ENCODE results near the gene CUL1. TPM values are rescaled to one million over a fixed set of nuclear protein-coding genes. Genes with fewer than 3 reads are reported as not detected.

Gene CUL1
- total RNA-seq, 1 experiment from 2014 or later, result 53.1 TPM

GRCh38 chr7:148727501-148728278 lies 29.0 kb downstream of the CUL1 start:
- H3K9me2 ChIP-seq (ENCODE audit: insufficient read depth), result no peaks in the 10 kb centered on the region
- no peak overlapping the region for H3K4me3 ChIP-seq (replicated peaks in 1 of 2; ENCODE audit: low read depth in 1 of 2, low read length in 2 of 2)
- H3K9ac ChIP-seq (ENCODE audit: low read length), result no peak overlapping the region
- TF ChIP-seq CEBPB (IDR thresholded peaks at IDR 0.05; ENCODE audit: low read depth), result no peak
- no peak for TF ChIP-seq ZBTB33 (IDR thresholded peaks at IDR 0.05; ENCODE audit: extremely low read depth, insufficient replicate concordance, low read length)
- TF ChIP-seq POLR2A (IDR thresholded peaks at IDR 0.05; ENCODE audit: borderline replicate concordance, extremely low read depth, insufficient read depth, insufficient read length), result no peak
- TF ChIP-seq YY1 (IDR thresholded peaks at IDR 0.05; ENCODE audit: extremely low read depth, insufficient replicate concordance, low read depth, low read length), result no peak
- TF ChIP-seq ATF3 (IDR thresholded peaks at IDR 0.05), result no peak
- ChIA-PET RAD21 (ENCODE audit: low non-redundant PET in 1 of 2, low total read pairs in 2 of 2, uncharacterized antibody in 2 of 2, unreplicated experiment in 2 of 2) (no interaction called here), CTCF (no interaction called here), POLR2A (no interaction called here)
- no peak for ATAC-seq
- H3K9me3 ChIP-seq (ENCODE audit: control insufficient read depth in 1 of 2, insufficient read depth in 1 of 2, low read depth in 1 of 2, low read length in 2 of 2), result no peaks in the 10 kb centered on the region
- peaks cover 99% of the 10 kb centered on the region for H3K79me2 ChIP-seq (ENCODE audit: insufficient read depth, low read length)
- peaks cover 30% of the 10 kb centered on the region for H4K20me1 ChIP-seq (ENCODE audit: insufficient read depth)
- H3K27ac ChIP-seq (ENCODE audit: low read depth, low read length), result no peak overlapping the region
- no peak overlapping the region for H2AFZ ChIP-seq (ENCODE audit: low read depth, low read length, poor library complexity, severe bottlenecking)
- H3K36me3 ChIP-seq (ENCODE audit: control insufficient read depth in 1 of 2, insufficient read depth in 2 of 2, low read length in 2 of 2), result peaks cover 0 to 7% of the 10 kb centered on the region in 2 experiments; a peak in 1 of 4 replicates
- DNase-seq (ENCODE audit: low read depth, low spot score), result no peak
- no peak overlapping the region for H3K4me2 ChIP-seq (ENCODE audit: low read length)
- H3K4me1 ChIP-seq (ENCODE audit: control insufficient read depth in 1 of 2, insufficient read depth in 2 of 2, low read length in 2 of 2), result no peaks in the 10 kb centered on the region; a peak in 1 of 4 replicates
- intact Hi-C loops (cut with micrococcal nuclease), result no loop called here
- BruUV-seq (replicated peaks), result no TSS peak
- no peaks in the 10 kb centered on the region for H3K27me3 ChIP-seq (ENCODE audit: insufficient read depth, low read length)

Measured in HCT116 (cell line).